ENCODE data around the gene LMF1.

DNA sequence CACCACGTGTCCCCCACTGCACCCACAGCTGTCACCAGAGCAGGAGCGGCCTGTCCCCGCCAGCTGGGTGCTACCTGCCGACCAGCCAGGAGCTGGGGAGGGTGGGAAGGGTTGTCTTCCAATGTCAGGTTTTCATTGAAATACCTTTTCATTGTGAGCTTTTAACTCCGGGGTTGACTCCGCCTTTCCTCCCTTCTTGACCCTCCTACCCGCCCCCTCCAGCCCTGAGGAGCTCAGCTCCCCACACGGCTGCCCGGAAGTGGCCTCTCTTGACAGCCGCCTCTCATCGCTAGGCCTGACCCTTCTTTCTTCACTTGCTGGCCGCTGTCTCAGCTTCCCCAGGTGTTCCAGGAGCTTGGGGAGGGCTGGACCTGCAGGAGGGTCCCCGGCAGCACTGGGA is 149.0 kb downstream of the LMF1 start:
- no peak for TF ChIP-seq CTCF (IDR thresholded peaks at IDR 0.05)
- TF ChIP-seq POLR2A (IDR thresholded peaks at IDR 0.05): no peak
